ENCODE measurements around the gene KIAA0753. TPM values are rescaled to one million over a fixed set of nuclear protein-coding genes. Genes with fewer than 3 reads are reported as not detected.

The KIAA0753 gene
- total and polyA plus RNA-seq, 2 of the 8 experiments (the other 6 are each of a cell fraction or from before 2014, with no cell fraction given), result 5.0 to 27.1 TPM

DNA sequence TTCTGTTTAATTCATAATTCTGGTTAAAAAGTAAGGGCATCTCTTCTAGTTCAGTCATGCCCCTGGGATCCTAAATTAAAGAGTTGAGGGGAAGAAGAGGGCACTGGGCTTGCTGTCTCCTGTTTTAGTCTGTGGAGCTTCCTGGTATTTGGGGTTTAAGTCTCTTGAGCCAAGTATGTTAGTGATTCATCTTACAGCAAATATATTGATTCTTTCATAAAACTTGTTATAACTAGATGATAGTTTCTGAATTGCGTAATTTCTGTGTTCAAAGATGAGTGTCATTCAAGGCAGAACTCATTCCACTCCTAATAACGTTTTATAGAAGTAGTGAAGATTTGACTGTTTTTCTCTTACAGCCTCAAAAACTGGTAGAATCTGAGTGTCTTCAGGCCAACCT is 2.1 kb upstream of the KIAA0753 start:
- POLR2A ChIA-PET (ENCODE audit: partially characterized antibody), result interaction anchor here (1.4 to 1.7 kb wide), 3 partner anchors 169 to 207 kb away, joined by 3 to 5 read pairs (median 4); no protein-coding TSS in a partner anchor

More for the DNA sequence above, 2.1 kb upstream of the KIAA0753 start:
- Histone ChIP-seq H3K23ac (ENCODE audit: insufficient read length) (no peak overlapping the region), H3K14ac (ENCODE audit: insufficient read length) (no peak overlapping the region), H2BK5ac (ENCODE audit: low read depth, low read length) (no peak overlapping the region), H4K5ac (ENCODE audit: insufficient read length, low read depth, low read length) (no peak overlapping the region), H2BK120ac (replicated peaks; ENCODE audit: low read depth, low read length) (no peak overlapping the region), H2AK5ac (ENCODE audit: low read depth, low read length) (no peak overlapping the region), H4K91ac (replicated peaks; ENCODE audit: insufficient read length, low read length) (no peak overlapping the region), H3K27me3 (replicated peaks in 1 of 4; ENCODE audit: control insufficient read depth in 3 of 4, extremely low read depth in 1 of 4, insufficient read depth in 3 of 4, low read length in 3 of 4) (no peaks in the 10 kb centered on the region), H2BK15ac (ENCODE audit: low read length) (no peak overlapping the region), H3K23me2 (ENCODE audit: low read depth, low read length) (peaks cover 10% of the 10 kb centered on the region), H3K27ac (ENCODE audit: low read depth, low read length) (no peak overlapping the region), H3K4me1 (replicated peaks in 1 of 4; ENCODE audit: control insufficient read depth in 3 of 4, insufficient read depth in 4 of 4, low read length in 3 of 4) (peaks cover 0 to 10% (median 2%) of the 10 kb centered on the region in 4 experiments; a peak in 4 of 7 replicates), H3K36me3 (ENCODE audit: control insufficient read depth in 2 of 4, insufficient read depth in 4 of 4, low read length in 3 of 4) (peaks cover 0 to 34% (median 9%) of the 10 kb centered on the region in 4 experiments; a peak in 6 of 8 replicates), H3K4ac (replicated peaks; ENCODE audit: insufficient read length, low read depth, low read length) (no peak overlapping the region), H2AFZ (ENCODE audit: low read length) (no peak overlapping the region), H2BK20ac (ENCODE audit: low read length) (no peak overlapping the region), H4K20me1 (replicated peaks in 1 of 2; ENCODE audit: control insufficient read depth in 1 of 2, insufficient read depth in 2 of 2, low read length in 2 of 2) (peaks cover 0 to 9% of the 10 kb centered on the region in 2 experiments), H3K18ac (ENCODE audit: extremely low read depth, low read length) (no peak overlapping the region), H3K9me3 (ENCODE audit: insufficient read depth in 2 of 2, low read depth in 1 of 2, low read length in 1 of 2) (no peaks in the 10 kb centered on the region), H2BK12ac (ENCODE audit: low read depth, low read length) (no peak overlapping the region), H3K79me2 (ENCODE audit: control insufficient read depth in 1 of 2, insufficient read depth in 2 of 2, low read length in 2 of 2) (peaks cover 0 to 41% of the 10 kb centered on the region in 2 experiments; a peak in 2 of 4 replicates), H3K56ac (replicated peaks; ENCODE audit: insufficient read length, low read depth, low read length) (no peak overlapping the region), H4K8ac (ENCODE audit: extremely low read depth, insufficient read depth, low read length) (no peak overlapping the region), H3K4me2 (ENCODE audit: insufficient read depth in 1 of 2, low read depth in 2 of 2, low read length in 2 of 2) (peak overlapping the region in 1 of 2 experiments; percentile 77; a peak in 2 of 4 replicates), H3K9ac (replicated peaks in 1 of 4; ENCODE audit: extremely low read depth in 1 of 4, low read depth in 3 of 4, low read length in 3 of 4) (no peak overlapping the region), H3K4me3 (ENCODE audit: extremely low read depth in 1 of 4, insufficient read depth in 2 of 4, low read depth in 3 of 4, low read length in 4 of 4) (peak overlapping the region in 1 of 4 experiments; percentile 87; a peak in 1 of 8 replicates), H3K79me1 (ENCODE audit: low read depth, low read length) (peaks cover 2% of the 10 kb centered on the region; the same call in 1 of the 2 replicates)
- FAIRE-seq (no peak), DNase-seq (ENCODE audit: low read depth in 1 of 2, low spot score in 2 of 2) (no peak)
- 0 out of 2 replicates have a peak, but pooled peaks have one; percentile 37 for TF ChIP-seq CEBPB (IDR thresholded peaks at IDR 0.05; ENCODE audit: low read depth, low read length)
- TF ChIP-seq SP2 (IDR thresholded peaks at IDR 0.05; ENCODE audit: low read length), result no peak
- no peak for TF ChIP-seq CREB1 (IDR thresholded peaks at IDR 0.05)
- CTCF ChIA-PET (ENCODE audit: partially characterized antibody), result no interaction called here
- 75% methylated on average over 2 of the region's 2 CpGs; no CpG with 5 or more reads in 1 of the 2 experiments for WGBS, 2 experiments (ENCODE audit: extremely low coverage in 1 of 2, insufficient coverage in 1 of 2, insufficient read length in 1 of 2, insufficient replicate concordance in 2 of 2, low coverage in 1 of 2, low lambda C conversion rate in 2 of 2, missing lambda C conversion rate in 1 of 2)
